HFF-Myc (cell line): Measurements from ENCODE around the gene SGO2.

Experiments
- DNase-seq: peaks from one replicate; pipeline ENCODE4 v3.0.0-alpha.2; 2011; ENCODE audit warnings: low read depth; ENCODE audit errors: extremely low read depth
- H3K4me3 ChIP-seq: replicated peaks from 2 replicates; pipeline ENCODE4 v1.5.1; 2011; ENCODE audit warnings: low read depth, mild to moderate bottlenecking, control low read depth, low read length
- CTCF ChIP-seq: IDR thresholded peaks from 2 replicates; pipeline ENCODE4 v1.5.1; 2012; ENCODE audit warnings: mild to moderate bottlenecking, low read depth, low read length, control low read depth; ENCODE audit errors: missing control alignments

SGO2 gene

GRCh38 chr2:200515155-200515554, 10.9 kb upstream of the SGO2 start:
- no peak for TF ChIP-seq CTCF
- no peak overlapping the region for H3K4me3 ChIP-seq
- DNase-seq: no peak

GRCh38 chr2:200523158-200523557, 2.8 kb upstream of the SGO2 start:
- H3K4me3 ChIP-seq: no peak overlapping the region
- no peak for TF ChIP-seq CTCF
- DNase-seq: no peak

GRCh38 chr2:200523604-200524003, 2.4 kb upstream of the SGO2 start:
- DNase-seq: no peak
- TF ChIP-seq CTCF: no peak
- H3K4me3 ChIP-seq: no peak overlapping the region

GRCh38 chr2:200525066-200525465, 941 bp upstream of the SGO2 start:
- no peak overlapping the region for H3K4me3 ChIP-seq
- DNase-seq: no peak
- no peak for TF ChIP-seq CTCF

GRCh38 chr2:200525551-200525881, 491 bp upstream of the SGO2 start:
- H3K4me3 ChIP-seq: peak overlapping the region; percentile 87
- DNase-seq: no peak
- no peak for TF ChIP-seq CTCF

GRCh38 chr2:200528228-200528627, 2.2 kb downstream of the SGO2 start:
- H3K4me3 ChIP-seq: no peak overlapping the region
- TF ChIP-seq CTCF: no peak
- DNase-seq: no peak

GRCh38 chr2:200533754-200534153, 7.7 kb downstream of the SGO2 start:
- DNase-seq: no peak
- no peak overlapping the region for H3K4me3 ChIP-seq
- TF ChIP-seq CTCF: no peak
